DOHH2 (cell line): ENCODE measurements around the gene ZNF136.

Experiments used
- CTCF ChIP-seq: fragments of 200-600 bp; sonication (generic); IDR thresholded peaks from one replicate; pipeline ENCODE4 v1.5.1; 2014; ENCODE audit warnings: antibody characterized with exemption, mild to moderate bottlenecking, low read depth, low read length; ENCODE audit not compliant: poor library complexity, severe bottlenecking
- EZH2phosphoT487 ChIP-seq: fragments of 200-600 bp; sonication (generic); IDR thresholded peaks from 2 replicates; pipeline ENCODE4 v1.6.1; 2017; ENCODE audit warnings: borderline replicate concordance, mild to moderate bottlenecking, antibody characterized with exemption, low read length, moderate library complexity, mixed read lengths

GRCh38 chr19:12137221-12137940 lies 25.5 kb upstream of the ZNF136 start:
- TF ChIP-seq CTCF, result peak; percentile 63
- no peak for TF ChIP-seq EZH2phosphoT487
